SK-N-MC (cell line): ENCODE results near the gene PHC2.

Source experiments
- EZH2 ChIP-seq: fragments of 200-600 bp; sonication (generic); IDR thresholded peaks from one replicate; pipeline ENCODE4 v1.6.1; 2017; ENCODE audit warnings: antibody characterized with exemption
- POLR2AphosphoS5 ChIP-seq: IDR thresholded peaks from 2 replicates; pipeline ENCODE4 v1.6.1; 2012; ENCODE audit warnings: mild to moderate bottlenecking, low read depth, low read length, borderline replicate concordance

GRCh38 chr1:33273961-33274371 lies 156.9 kb downstream of the PHC2 start:
- no peak for TF ChIP-seq POLR2AphosphoS5
- TF ChIP-seq EZH2 = no peak
